Measurements from ENCODE around the gene ZNF24.
A peak's percentile ranks its signal among the peaks of the same experiment; 100 is the strongest.

Gene ZNF24

GRCh38 chr18:35290094-35290735, 54.0 kb downstream of the ZNF24 start, which contains the start of gene ZSCAN30:
ZSCAN30 (minus strand) TSS chr18:35290229; CDS start chr18:35264352, 25,877 bp downstream.
- DNase-seq (ENCODE audit: low spot score), result peak; percentile 100

GRCh38 chr18:35289727-35290093, 54.5 kb downstream of the ZNF24 start:
- DNase-seq (ENCODE audit: low spot score), result peak; percentile 61

- DNase-seq (ENCODE audit: low spot score), result peak; percentile 10
Observed at GRCh38 chr18:35289293-35289692, 54.9 kb downstream of the ZNF24 start.

- DNase-seq (ENCODE audit: low spot score), result no peak
Observed at GRCh38 chr18:35284841-35285240, 59.4 kb downstream of the ZNF24 start.

- no peak for DNase-seq (ENCODE audit: low spot score)
Observed at GRCh38 chr18:35283923-35284794, 60.1 kb downstream of the ZNF24 start.

- no peak for DNase-seq (ENCODE audit: low spot score)
Observed at GRCh38 chr18:35282353-35282752, 61.9 kb downstream of the ZNF24 start.

All from iPS-NIHi11 (cell line).